ENCODE results near the gene SLC51B.

DNA sequence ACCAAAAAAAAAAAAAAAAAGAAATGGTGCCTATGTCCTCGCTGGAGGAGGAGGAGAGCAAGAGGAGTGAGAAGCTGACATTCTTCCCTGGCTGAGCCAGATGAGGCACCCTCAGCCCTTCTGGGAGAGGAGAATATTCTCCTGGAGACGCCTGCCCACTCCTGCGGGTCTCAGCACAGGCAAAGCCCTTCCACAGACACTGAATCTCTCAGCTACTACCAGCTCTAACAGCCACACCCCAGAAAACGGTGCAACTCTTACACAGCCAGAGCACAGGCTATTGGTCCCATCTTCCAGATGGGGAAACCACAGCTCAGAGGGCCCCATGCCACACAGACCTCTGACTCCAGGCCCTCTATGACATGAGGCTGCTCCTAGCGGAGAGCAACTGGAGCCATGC is 16.9 kb downstream of the SLC51B start:
- TF ChIP-seq, protein P1, sequence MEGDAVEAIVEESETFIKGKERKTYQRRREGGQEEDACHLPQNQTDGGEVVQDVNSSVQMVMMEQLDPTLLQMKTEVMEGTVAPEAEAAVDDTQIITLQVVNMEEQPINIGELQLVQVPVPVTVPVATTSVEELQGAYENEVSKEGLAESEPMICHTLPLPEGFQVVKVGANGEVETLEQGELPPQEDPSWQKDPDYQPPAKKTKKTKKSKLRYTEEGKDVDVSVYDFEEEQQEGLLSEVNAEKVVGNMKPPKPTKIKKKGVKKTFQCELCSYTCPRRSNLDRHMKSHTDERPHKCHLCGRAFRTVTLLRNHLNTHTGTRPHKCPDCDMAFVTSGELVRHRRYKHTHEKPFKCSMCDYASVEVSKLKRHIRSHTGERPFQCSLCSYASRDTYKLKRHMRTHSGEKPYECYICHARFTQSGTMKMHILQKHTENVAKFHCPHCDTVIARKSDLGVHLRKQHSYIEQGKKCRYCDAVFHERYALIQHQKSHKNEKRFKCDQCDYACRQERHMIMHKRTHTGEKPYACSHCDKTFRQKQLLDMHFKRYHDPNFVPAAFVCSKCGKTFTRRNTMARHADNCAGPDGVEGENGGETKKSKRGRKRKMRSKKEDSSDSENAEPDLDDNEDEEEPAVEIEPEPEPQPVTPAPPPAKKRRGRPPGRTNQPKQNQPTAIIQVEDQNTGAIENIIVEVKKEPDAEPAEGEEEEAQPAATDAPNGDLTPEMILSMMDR (IDR thresholded peaks at IDR 0.05; ENCODE audit: poor library complexity), result no peak
- TF ChIP-seq EZH2phosphoT487 (IDR thresholded peaks at IDR 0.05; ENCODE audit: low read depth, severe bottlenecking, unreplicated experiment), result no peak

Measured in hepatocyte (in vitro differentiated cells).